Liver (tissue), 3 donors: ENCODE data around the gene KSR1.

ENCODE experiments used
- ATF3 ChIP-seq: IDR thresholded peaks from 2 replicates; pipeline ENCODE4 v1.6.1; 2016; ENCODE audit warnings: antibody characterized with exemption
- CTCF ChIP-seq: fragments of 150-350 bp; IDR thresholded peaks from 2 replicates; pipeline ENCODE4 v1.5.1; 2017; ENCODE audit warnings: improper control_type of control experiment, low read depth, low read length; ENCODE audit not compliant: missing input control
- EGR1 ChIP-seq, 2 donors: IDR thresholded peaks; 2 replicates each; pipeline ENCODE4 v1.6.1; 2016 to 2018; ENCODE audit warnings: antibody characterized with exemption in 2 of 2, low read depth in 2 of 2
- GABPA ChIP-seq, 2 donors: IDR thresholded peaks in 1 of 2; conservative IDR thresholded peaks in 1 of 2; 2 replicates each; pipeline ENCODE4 v1.6.1; 2016; ENCODE audit warnings: antibody characterized with exemption in 2 of 2, mild to moderate bottlenecking in 1 of 2, moderate library complexity in 1 of 2
- HNF4A ChIP-seq, 2 donors: conservative IDR thresholded peaks; 2 replicates each; pipeline ENCODE4 v1.6.1; 2016; ENCODE audit warnings: antibody characterized with exemption in 2 of 2, mild to moderate bottlenecking in 2 of 2
- HNF4G ChIP-seq: IDR thresholded peaks from 2 replicates; pipeline ENCODE4 v1.6.1; 2016; ENCODE audit warnings: antibody characterized with exemption
- JUND ChIP-seq, 2 donors: IDR thresholded peaks; 2 replicates each; pipeline ENCODE4 v1.6.1; 2016; ENCODE audit warnings: antibody characterized with exemption in 2 of 2
- NR2F2 ChIP-seq: IDR thresholded peaks from 2 replicates; pipeline ENCODE4 v1.6.1; 2016; ENCODE audit warnings: antibody characterized with exemption
- REST ChIP-seq: IDR thresholded peaks from 2 replicates; pipeline ENCODE4 v1.6.1; 2016; ENCODE audit warnings: antibody characterized with exemption, mild to moderate bottlenecking
- RXRA ChIP-seq, 2 donors: IDR thresholded peaks; 2 replicates each; pipeline ENCODE4 v1.6.1; 2017 to 2018; ENCODE audit warnings: antibody characterized with exemption in 2 of 2, mild to moderate bottlenecking in 1 of 2
- ZBTB33 ChIP-seq: IDR thresholded peaks from 2 replicates; pipeline ENCODE4 v1.6.1; 2016; ENCODE audit warnings: antibody characterized with exemption
- donor health status: healthy.
- donor health status: healthy.

GRCh38 chr17:27568811-27569210 lies 112.6 kb downstream of the KSR1 start:
- TF ChIP-seq RXRA (IDR thresholded peaks at IDR 0.05) (no peak), CTCF (no peak), GABPA (IDR thresholded peaks at IDR 0.05 in 1 of 2, conservative IDR thresholded peaks at IDR 0.05 in 1 of 2) (no peak), JUND (IDR thresholded peaks at IDR 0.05) (no peak), ATF3 (no peak), EGR1 (IDR thresholded peaks at IDR 0.05; ENCODE audit: low read depth in 2 of 2) (no peak), HNF4G (no peak), ZBTB33 (no peak), HNF4A (conservative IDR thresholded peaks at IDR 0.05) (no peak), NR2F2 (no peak), REST (no peak)
